Measurements from ENCODE around the gene SLC7A5. TPM values are rescaled to one million over a fixed set of nuclear protein-coding genes. Genes with fewer than 3 reads are reported as not detected.
A peak's percentile ranks its signal among the peaks of the same experiment; 100 is the strongest.

SLC7A5 gene
- total RNA-seq, 2 experiments from 2014 or later, result 114 to 220 TPM

DNA sequence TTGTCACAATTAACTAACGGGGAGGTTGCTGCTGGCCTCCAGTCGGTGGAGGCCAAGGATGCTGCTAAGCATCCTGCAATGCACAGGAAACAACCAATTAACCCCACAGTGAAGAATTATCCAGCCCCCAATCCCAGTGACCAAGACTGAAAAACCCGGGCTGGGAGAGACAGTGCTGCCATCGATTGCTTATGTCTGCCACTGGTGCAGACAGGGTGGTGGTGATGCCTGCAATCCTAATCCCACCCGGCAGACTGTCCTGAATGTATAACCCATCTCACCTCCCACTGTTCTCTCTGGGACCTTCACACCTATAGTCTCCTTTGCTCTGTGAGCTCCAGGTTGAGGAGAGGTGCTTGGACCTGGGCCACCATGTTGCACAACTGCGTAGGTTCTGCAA, 61.2 kb downstream of the SLC7A5 start:
- Mint-ChIP-seq H3K27ac (no peak overlapping the region), H3K36me3 (no peaks in the 10 kb centered on the region), H3K4me1 (peaks cover 33% of the 10 kb centered on the region), H3K4me3 (no peak overlapping the region), H3K9me3 (ENCODE audit: low read depth) (no peaks in the 10 kb centered on the region), H3K27me3 (peaks cover 13% of the 10 kb centered on the region)
- ATAC-seq, result no peak
- CTCF ChIA-PET, result interaction anchor here (0.9 to 4.2 kb wide), 2 partner anchors 26 to 63 kb away, joined by 3 to 41 read pairs; no protein-coding TSS in a partner anchor
- no peak for DNase-seq

DNA sequence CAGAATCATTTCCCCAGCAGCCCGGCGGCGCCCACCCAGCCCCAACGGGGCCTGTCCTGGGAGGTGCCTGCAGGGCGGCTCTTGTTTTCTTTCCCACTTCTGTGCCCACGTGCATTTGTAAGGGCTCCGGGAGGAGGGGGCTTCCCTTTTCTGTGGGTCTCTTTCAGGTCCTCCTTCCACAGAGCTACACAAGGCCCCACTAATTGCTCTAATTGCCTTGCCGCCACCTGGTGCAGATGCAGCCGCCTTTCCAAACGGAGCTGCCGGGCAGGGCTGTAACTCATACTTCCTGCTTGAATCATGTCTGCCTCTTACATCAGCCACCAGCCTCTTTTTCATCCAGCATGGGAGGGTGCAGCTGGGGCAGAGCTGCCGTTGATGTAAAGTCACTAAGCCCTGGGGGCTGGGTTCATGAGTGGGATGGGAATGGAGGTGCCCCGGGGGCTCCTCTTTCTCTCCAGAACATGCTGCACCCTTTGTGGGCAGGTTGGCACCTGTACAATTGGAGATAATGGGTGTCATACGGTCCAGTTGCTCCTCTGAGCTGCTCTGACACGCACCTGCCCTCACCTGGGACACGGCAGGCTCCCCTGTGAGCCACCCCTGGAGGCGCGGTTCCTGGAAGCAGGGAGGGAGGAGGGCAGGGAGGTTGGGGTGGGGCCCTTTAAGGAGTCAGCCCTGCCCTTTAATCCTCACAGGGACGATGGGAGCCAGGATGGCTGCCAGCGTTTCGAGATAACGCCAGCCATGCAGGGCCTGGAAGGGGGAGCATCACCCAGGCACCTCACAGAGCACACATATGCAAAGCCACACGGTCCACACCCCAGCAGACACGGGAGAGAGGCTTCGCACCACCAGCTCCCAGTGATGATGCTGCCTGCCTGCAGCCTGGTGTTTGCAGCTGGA, 62.4 kb downstream of the SLC7A5 start:
- DNase-seq, result peak; percentile 71
- Mint-ChIP-seq H3K27me3 (peaks cover 5% of the 10 kb centered on the region), H3K27ac (peak overlapping the region; percentile 91), H3K4me1 (peaks cover 36% of the 10 kb centered on the region), H3K9me3 (ENCODE audit: low read depth) (no peaks in the 10 kb centered on the region), H3K4me3 (peak overlapping the region; percentile 72), H3K36me3 (no peaks in the 10 kb centered on the region)
- CTCF ChIA-PET, result interaction anchor here (0.6 to 4.2 kb wide), 9 partner anchors 14 to 89 kb away, joined by 3 to 41 read pairs (median 4); no protein-coding TSS in a partner anchor
- peak; percentile 81 for ATAC-seq

DNA sequence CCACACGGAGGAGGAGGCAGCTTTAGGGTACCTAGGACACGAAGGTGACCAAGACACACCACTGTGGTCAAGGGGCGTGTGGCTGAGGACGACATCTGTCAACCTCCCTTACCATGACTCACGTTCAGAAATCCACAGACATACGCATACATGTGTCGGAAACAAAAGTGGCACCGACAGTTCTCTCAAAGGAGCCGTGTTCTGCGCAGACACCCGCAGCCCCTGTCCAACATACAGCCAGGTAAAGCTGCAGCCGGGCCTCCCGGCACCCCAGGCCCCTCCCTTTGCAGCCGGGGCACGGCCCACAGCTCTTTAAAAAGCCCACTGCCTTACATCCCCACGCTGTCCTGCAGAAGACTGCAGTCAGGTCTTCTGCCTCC, 63.1 kb downstream of the SLC7A5 start:
- Mint-ChIP-seq H3K36me3 (no peaks in the 10 kb centered on the region), H3K27me3 (peaks cover 3% of the 10 kb centered on the region), H3K27ac (peak overlapping the region; percentile 91), H3K4me3 (peak overlapping the region; percentile 72), H3K9me3 (ENCODE audit: low read depth) (no peaks in the 10 kb centered on the region), H3K4me1 (peaks cover 33% of the 10 kb centered on the region)
- peak; percentile 55 for DNase-seq
- CTCF ChIA-PET, result interaction anchor here (0.9 to 4.2 kb wide), 9 partner anchors 15 to 102 kb away, joined by 3 to 41 read pairs (median 4); no protein-coding TSS in a partner anchor
- ATAC-seq, result peak; percentile 59

DNA sequence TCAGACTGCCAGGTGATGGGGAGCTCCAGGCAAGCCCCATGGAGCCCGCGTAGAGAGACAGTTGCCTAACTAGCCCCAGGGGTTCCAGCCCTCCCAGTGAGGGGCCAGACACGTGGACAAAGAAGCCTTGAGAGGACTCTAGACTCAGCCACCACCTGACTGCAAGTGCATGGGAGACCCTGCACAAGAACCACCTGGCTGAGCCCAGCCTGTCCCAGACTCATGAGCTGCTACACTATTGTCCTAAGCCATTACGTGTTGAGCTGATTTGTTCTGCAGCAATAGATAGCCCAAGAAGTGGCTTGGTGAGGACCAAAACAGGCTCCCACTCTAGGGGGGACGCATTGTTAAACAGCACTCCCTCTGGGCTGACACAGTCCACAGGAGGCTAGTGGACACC, 65.9 kb downstream of the SLC7A5 start:
- no peak for ATAC-seq
- H3K4me1 Mint-ChIP-seq, result peaks cover 20% of the 10 kb centered on the region
- no peaks in the 10 kb centered on the region for H3K36me3 Mint-ChIP-seq
- H3K9me3 Mint-ChIP-seq (ENCODE audit: low read depth), result no peaks in the 10 kb centered on the region
- no peak for DNase-seq
- no peaks in the 10 kb centered on the region for H3K27me3 Mint-ChIP-seq
- CTCF ChIA-PET, result interaction anchor here (3.9 kb wide), 1 partner anchor 23 kb away, joined by 15 read pairs; no protein-coding TSS in a partner anchor
- H3K4me3 Mint-ChIP-seq, result no peak overlapping the region
- no peak overlapping the region for H3K27ac Mint-ChIP-seq

DNA sequence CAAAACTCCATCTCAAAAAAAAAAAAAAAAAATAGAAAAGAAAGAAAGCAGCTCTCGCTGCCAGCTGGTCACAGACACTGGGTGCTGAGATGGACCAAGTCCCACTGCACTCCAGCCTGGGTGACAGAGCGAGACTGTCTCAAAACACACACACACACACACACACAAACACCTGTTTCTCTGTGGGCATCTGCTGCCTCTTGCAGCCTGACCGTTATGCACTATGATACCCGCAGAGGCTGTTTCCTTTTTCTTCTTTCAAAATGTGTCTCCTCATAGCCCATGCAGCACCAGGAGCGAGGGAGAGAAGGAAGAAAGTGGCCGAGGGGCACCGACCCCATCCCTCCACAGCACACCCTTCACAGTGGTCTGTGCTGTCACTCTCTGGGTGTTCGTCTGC, 66.6 kb downstream of the SLC7A5 start:
- DNase-seq, result no peak
- Mint-ChIP-seq H3K27me3 (no peaks in the 10 kb centered on the region), H3K4me1 (peaks cover 18% of the 10 kb centered on the region), H3K9me3 (ENCODE audit: low read depth) (no peaks in the 10 kb centered on the region), H3K27ac (no peak overlapping the region), H3K36me3 (no peaks in the 10 kb centered on the region), H3K4me3 (no peak overlapping the region)
- CTCF ChIA-PET, result interaction anchor here (3.9 kb wide), 1 partner anchor 22 kb away, joined by 15 read pairs; no protein-coding TSS in a partner anchor
- ATAC-seq, result no peak

DNA sequence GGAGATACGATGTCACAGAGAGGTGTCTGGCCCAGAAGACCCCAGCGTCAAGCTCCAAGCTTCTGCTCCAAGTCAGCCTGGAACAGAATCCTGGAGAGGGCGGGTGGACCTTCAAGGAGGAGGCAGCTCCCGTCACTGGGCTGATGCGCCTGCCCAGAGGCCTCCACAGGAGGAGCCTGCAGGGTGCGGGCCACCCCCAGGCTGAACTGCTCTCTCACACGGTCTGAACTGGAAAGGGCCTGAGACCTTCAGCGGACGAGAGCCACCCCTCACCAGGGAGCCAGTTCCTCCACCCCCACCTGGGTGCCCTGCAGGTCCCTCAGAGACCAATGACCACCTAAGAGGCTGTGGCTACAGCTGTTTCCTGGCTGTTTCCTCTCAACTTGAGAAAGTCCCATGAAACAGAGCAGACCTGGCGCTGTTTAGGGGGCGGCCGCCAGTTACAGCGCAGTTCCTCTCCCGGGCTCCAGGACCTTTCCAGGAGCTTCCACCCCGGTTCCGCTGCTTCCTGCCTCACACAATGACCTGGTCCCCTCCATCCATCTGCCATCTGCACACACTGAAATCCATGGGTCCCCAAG, 67.5 kb downstream of the SLC7A5 start:
- CTCF ChIA-PET, result interaction anchor here (3.9 kb wide), 1 partner anchor 21 kb away, joined by 15 read pairs; no protein-coding TSS in a partner anchor
- Mint-ChIP-seq H3K4me3 (no peak overlapping the region), H3K27ac (no peak overlapping the region), H3K9me3 (ENCODE audit: low read depth) (no peaks in the 10 kb centered on the region), H3K27me3 (no peaks in the 10 kb centered on the region), H3K36me3 (no peaks in the 10 kb centered on the region), H3K4me1 (peaks cover 10% of the 10 kb centered on the region)
- DNase-seq, result no peak
- no peak for ATAC-seq

DNA sequence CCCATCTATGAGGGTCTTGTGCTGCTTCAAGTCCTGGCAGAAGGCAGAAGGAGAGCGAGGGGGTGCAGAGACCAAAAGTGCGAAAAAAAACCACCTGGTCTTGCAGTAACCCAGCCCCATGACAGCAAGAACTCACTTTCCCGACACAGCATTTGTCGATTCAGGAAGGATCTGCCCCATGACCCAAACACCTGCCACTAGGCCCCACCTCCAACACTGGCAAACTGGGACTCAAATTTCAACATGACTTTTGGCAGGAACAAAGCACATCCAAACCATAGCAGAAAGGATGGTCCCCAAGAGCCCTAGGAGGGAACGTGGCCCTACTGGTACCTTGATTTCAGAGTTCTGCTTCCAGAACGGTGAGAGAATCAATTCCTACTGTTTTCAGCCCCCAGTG, 68.8 kb downstream of the SLC7A5 start:
- Mint-ChIP-seq H3K27ac (no peak overlapping the region), H3K9me3 (ENCODE audit: low read depth) (no peaks in the 10 kb centered on the region), H3K4me3 (no peak overlapping the region), H3K36me3 (no peaks in the 10 kb centered on the region), H3K4me1 (peaks cover 3% of the 10 kb centered on the region), H3K27me3 (peaks cover 3% of the 10 kb centered on the region)
- CTCF ChIA-PET, result interaction anchor here (0.7 kb wide), 1 partner anchor 28 kb away, joined by 3 read pairs; no protein-coding TSS in a partner anchor
- no peak for DNase-seq
- no peak for ATAC-seq

DNA sequence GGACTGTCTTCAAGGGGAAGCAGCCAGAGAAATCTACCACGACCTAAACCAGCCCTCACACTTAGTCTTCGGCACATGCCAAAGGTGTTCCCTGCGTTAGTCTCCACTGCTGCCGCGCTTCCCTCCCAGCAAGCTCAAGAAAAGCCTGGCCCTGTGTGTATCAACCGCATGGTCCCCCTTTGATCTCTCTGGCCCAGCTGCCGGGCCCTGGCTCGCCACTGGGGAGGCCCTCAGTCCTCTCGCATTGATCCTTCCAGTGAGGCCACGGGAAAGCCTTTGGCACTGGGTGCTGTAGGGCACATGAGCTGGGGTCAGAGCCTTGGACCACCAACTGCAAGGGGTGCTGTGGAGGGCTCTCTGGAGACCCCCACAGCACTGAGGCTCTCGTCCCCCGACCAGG, 74.0 kb downstream of the SLC7A5 start:
- CTCF ChIA-PET, result no interaction called here
- Mint-ChIP-seq H3K4me3 (no peak overlapping the region), H3K9me3 (ENCODE audit: low read depth) (no peaks in the 10 kb centered on the region), H3K27me3 (peaks cover 3% of the 10 kb centered on the region), H3K36me3 (no peaks in the 10 kb centered on the region), H3K4me1 (no peaks in the 10 kb centered on the region), H3K27ac (no peak overlapping the region)
- ATAC-seq (no peak), DNase-seq (no peak)

DNA sequence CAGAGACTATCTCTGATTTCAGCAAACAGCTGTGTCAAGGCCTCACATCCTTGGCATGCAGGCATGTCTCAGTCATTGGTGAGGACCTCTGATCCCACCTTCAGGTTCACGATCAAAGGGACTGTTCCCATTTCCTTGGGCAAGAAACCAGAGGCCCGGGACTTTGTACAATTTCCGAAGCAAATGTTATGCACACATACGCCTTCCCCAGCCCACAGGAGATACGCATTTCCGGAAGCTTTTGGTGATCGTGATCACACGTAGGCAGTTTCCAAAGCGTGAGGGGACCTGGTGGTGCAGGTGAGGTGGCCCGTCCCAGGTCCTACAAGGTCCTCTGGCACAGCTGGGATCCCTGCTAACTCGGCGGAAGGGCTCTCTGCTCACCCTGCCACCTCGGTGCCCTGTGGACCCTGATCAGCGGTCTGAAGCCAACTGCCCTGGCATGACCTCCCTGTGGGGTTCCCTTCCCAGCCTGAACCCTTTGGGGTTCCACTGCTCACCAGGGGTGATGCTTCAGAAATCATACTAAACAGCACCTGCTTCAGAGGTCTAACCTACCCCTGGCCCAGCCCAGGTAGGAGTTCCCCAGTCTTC, 74.7 kb downstream of the SLC7A5 start:
- Mint-ChIP-seq H3K4me3 (no peak overlapping the region), H3K27me3 (peaks cover 3% of the 10 kb centered on the region), H3K9me3 (ENCODE audit: low read depth) (no peaks in the 10 kb centered on the region), H3K4me1 (no peaks in the 10 kb centered on the region), H3K36me3 (no peaks in the 10 kb centered on the region), H3K27ac (no peak overlapping the region)
- DNase-seq (no peak), ATAC-seq (no peak)
- CTCF ChIA-PET, result interaction anchor here (1.1 kb wide), 1 partner anchor 15 kb away, joined by 3 read pairs; no protein-coding TSS in a partner anchor

DNA sequence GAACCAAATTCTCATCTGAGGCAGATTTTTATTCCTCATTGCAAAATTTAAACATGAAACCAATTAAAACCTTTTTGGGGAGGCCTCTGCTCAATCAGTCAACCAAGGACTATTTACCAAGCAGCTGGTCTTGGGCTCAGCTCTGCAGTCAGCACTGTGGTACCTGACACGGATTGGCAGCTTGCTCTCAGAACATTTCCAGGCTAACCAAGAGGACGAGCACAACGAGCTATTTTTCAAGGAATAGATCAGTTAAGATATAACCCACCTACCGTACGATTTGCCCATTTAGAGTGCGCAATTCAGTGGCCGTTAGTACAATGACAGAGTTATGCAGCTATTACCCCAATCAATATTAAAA, 77.1 kb downstream of the SLC7A5 start:
- no peak overlapping the region for H3K4me3 Mint-ChIP-seq
- no peaks in the 10 kb centered on the region for H3K4me1 Mint-ChIP-seq
- ATAC-seq (no peak), DNase-seq (no peak)
- CTCF ChIA-PET, result interaction anchor here (0.7 to 1.0 kb wide), 3 partner anchors 11 to 89 kb away, joined by 3 read pairs; no protein-coding TSS in a partner anchor
- no peaks in the 10 kb centered on the region for H3K36me3 Mint-ChIP-seq
- H3K27ac Mint-ChIP-seq, result no peak overlapping the region
- H3K9me3 Mint-ChIP-seq (ENCODE audit: low read depth), result no peaks in the 10 kb centered on the region
- peaks cover 3% of the 10 kb centered on the region for H3K27me3 Mint-ChIP-seq

DNA sequence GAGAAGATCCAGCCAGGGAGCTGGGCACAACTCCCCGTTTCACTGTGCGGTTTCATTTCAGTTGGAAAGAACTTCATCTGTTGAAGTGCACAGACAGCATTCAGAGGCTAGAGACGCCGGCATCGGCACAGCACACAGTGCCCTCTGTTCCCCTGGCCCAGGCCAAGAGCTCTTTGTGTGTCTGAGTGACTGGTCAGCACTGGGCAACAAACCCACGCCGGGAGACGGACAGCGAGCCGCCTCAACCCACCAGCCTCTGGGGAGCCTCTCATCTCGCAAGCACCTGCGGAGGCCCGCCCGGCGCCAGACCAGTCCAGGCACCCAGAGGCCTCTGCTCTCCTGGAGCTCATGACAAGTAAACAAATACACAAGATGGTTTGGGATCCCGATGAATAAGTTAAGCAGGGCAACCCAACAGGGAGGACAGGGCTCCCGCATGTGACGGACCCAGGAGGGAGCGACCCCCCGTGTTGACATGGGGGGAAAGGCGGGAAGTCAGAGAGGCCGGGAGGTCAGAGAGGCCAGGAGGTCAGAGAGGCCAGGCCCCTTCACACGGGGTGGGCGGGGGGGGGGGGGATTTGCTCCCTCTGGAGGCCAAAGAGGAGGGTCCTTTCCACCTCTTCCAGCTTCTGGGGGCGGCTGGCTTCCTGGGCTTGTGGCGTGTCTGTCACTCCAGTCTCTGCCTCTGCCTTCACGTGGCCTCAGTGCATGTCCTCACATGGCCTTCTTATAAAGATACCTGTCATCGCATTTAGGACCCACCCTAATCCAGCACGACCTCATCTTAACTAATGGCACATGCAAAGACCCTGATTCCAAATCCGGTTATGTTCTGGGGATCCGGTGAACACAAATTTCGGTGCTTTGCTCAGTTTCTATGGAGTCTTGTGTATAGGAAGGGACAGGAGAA, 77.8 kb downstream of the SLC7A5 start:
- H3K9me3 Mint-ChIP-seq (ENCODE audit: low read depth), result no peaks in the 10 kb centered on the region
- no peaks in the 10 kb centered on the region for H3K4me1 Mint-ChIP-seq
- no peak for DNase-seq
- H3K4me3 Mint-ChIP-seq, result no peak overlapping the region
- ATAC-seq, result no peak
- CTCF ChIA-PET, result interaction anchor here (0.7 to 2.7 kb wide), 3 partner anchors 10 to 56 kb away, joined by 3 to 14 read pairs (median 3); no protein-coding TSS in a partner anchor
- H3K36me3 Mint-ChIP-seq, result no peaks in the 10 kb centered on the region
- H3K27ac Mint-ChIP-seq, result no peak overlapping the region
- peaks cover 3% of the 10 kb centered on the region for H3K27me3 Mint-ChIP-seq

DNA sequence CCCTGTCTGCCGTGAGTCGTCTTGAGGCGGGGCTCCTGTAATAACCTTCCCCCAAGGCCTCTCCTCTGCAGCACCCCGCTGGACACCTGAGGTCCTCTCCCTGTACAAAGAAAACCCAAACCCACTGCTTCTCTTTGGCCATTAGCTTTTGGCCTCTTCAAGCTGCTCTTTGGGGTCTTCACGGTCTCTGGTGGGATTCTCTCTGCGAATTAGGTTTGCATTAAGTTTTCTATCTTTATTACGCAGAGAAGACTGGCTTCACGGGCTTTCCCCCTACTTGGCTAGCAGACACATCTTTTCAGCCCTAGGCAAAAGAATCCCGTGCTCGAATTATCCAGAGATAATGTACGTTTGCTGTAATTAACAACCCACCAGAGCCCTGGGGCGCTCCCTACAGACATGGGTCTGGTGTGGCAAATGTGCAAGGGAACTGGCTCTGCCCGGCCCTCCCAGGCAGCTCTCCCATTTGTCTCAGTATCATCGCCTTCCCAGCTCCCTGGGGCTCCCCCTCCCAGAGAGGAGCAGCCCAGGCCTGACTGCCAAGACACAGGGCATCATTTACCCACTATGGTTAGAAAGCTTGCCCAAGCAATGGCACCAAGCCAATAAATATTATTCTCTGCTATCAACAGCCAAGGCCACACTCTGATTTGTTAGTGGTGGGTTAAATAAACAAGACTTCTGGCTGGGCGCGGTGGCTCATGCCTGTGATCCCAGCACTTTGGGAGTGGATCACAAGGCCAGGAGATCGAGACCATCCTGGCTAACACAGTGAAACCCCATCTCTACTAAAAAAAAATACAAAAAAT, 78.8 kb downstream of the SLC7A5 start:
- Mint-ChIP-seq H3K9me3 (ENCODE audit: low read depth) (no peaks in the 10 kb centered on the region), H3K27me3 (no peaks in the 10 kb centered on the region), H3K36me3 (no peaks in the 10 kb centered on the region), H3K4me1 (no peaks in the 10 kb centered on the region), H3K4me3 (no peak overlapping the region), H3K27ac (no peak overlapping the region)
- DNase-seq, result no peak
- CTCF ChIA-PET, result interaction anchor here (1.6 to 2.7 kb wide), 2 partner anchors 9 to 11 kb away, joined by 9 to 14 read pairs; no protein-coding TSS in a partner anchor
- no peak for ATAC-seq

Data from activated CD8-positive, alpha-beta memory T cell treated with anti-CD3 and anti-CD28 coated beads, Interleukin-2, amount 10 ng/mL, durations not matched to agents 7 days and 5 days (primary cell).